Measurements from ENCODE around the gene ASB16.

ASB16 gene

GRCh38 chr17:44209786-44210341 is 39.4 kb downstream of the ASB16 start:
- DNase-seq (ENCODE audit: low spot score), result no peak

DNA sequence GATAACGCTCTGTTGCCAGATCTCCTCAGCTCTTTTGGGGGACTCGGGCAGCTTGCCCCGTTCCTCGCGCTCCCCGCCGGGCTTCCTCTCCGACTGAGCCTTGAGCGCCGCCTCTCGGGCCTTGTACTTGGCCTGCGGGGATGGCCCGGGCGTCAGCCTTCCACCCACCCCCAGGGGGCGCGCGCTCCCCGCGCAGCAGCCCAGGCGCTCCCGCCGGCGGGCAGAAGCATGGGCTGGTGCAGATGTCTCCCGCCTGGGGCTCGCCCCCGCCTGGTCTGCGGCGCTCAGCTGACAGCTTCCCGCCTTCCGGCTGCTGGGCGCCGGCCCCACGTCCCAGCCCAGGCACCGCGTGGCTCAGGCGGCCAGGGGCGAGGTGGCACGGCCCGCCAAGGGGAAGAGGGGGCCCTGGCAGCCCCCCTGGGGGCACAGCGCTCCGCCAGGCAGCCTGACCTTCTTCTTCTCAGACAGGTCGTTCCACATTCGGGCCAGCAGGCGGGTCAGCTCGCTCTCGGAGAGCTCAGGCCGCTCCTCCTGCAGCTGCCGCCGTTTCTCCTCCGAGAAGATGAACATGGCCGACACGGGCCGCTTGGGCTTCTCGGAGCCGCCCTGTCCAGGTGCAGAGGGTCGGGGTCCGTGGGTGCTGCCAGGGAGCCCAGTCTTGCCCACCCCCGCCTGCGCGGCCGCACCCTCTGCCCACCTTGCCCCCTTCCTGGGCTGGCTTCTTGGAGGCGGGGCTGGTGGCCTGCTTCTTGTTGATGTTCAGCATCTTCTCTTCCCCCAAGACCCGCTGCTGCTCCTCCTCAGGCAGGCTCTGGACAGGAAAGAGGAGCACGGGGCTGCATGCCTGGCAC is 40.1 kb downstream of the ASB16 start:
- DNase-seq (ENCODE audit: low spot score), result peak; percentile 92

DNA sequence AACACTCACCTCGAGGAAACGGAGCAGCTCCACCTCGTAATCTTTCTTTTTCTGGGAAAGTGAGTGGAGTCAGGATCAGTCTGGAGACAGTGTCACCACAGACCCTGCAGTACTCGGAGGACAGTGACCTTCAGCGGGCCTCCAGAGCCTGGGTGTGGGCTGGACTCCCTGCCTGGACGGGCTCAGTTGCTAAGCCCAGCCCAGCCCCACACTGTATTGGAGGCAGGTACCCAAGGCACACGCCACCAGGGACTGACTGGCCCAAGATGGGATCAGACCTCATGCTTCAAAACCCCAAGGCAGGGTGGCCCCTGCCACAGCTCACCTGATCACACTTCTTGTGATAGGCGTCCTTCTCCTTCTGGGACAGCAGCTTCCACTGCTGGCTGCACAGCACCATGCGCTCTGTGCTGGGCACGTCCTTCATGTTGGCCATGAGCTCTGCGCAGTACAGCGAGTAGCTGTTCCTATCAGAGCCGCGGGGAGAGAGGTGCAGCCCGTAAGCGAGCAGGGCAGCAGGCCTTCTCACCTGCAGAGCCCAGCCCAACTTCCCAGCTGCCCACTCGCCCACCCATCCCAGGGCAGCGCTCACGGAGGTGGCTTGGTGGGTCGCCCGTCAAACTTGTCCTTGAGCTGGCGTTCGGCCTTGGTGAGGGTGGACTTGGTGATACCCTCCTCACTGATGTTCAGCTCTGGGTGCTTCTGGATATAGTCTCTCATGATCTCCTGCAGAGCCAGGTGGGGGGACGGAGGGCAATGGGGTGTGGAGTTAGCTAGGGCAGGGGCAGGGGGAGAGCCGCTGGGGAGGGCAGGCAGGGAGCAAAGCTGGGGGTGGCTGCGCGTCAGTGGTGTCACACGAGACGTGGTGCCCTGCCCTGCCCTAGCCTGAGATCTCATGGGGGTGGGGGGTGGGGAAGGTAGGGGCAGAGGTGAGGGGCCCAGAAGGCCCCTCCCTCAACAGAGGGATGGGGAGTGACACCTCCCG is 41.1 kb downstream of the ASB16 start:
- no peak for DNase-seq (ENCODE audit: low spot score)

DNA sequence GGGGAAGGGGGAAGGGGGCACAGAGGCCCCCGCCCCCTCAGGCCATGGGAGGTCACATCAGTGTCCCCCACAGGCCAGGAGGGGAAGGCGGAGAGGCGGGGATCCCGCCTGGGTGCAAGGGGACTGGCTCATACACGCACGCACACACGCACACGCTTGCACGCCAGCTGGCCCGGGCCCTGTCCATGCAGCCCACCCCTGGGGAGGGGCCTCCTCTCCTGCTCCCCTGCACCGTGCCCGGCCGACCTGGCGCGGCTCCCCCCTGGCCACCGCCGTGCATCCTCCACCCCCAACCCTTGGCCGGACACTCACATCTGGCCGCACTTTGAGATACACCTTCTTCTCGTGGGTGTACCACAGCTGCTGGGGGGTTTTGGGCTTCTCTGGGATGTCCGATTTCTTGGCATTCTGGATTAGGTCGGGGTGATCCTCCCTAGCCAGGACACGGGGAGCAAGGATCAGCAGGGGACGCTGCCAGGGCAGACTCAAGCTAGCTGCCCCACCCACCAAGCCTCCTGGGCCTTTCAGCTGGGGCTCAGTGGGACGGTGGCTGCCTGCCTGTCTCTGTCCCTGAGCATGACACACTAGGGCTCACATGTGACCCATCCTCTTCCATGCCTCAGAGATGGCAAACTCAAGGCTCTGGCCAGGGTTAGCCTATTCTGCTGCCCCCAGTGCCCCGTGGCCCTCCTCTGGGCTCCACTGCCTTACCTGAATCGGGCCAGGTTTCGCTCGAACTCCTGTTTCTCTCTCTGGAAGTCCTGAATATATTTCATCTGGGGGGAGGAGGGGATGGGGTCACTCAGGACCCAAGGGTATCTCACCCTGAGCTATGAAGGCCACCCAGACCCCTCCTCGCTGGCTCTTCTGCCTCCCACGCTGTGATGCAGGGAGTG is 42.3 kb downstream of the ASB16 start:
- no peak for DNase-seq (ENCODE audit: low spot score)

GRCh38 chr17:44213403-44214229 is 43.1 kb downstream of the ASB16 start:
- DNase-seq (ENCODE audit: low spot score), result no peak

GRCh38 chr17:44214230-44214494 is 43.7 kb downstream of the ASB16 start:
- no peak for DNase-seq (ENCODE audit: low spot score)

- no peak for DNase-seq (ENCODE audit: low spot score)
Measured at GRCh38 chr17:44214896-44215295, 44.4 kb downstream of the ASB16 start.

DNA sequence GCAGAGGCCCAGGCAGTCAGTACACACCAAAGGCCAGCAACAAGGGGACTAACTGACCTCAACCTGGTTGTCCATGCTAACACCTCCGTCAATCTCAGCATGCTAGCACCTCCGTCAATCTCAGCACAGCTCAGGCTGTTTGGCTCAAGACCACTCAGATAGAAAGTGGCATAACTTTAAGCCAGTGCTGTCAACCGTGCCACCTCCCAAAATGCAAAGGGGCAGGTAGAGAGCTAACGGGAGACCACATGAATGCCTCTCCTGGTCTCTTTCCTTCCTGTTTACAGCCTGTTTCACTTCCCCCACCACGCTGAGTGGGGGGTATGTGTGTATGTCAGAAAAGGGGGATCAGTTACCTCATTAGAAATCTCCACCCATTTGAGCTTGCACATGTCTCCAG is 45.7 kb downstream of the ASB16 start:
- no peak for DNase-seq (ENCODE audit: low spot score)

DNA sequence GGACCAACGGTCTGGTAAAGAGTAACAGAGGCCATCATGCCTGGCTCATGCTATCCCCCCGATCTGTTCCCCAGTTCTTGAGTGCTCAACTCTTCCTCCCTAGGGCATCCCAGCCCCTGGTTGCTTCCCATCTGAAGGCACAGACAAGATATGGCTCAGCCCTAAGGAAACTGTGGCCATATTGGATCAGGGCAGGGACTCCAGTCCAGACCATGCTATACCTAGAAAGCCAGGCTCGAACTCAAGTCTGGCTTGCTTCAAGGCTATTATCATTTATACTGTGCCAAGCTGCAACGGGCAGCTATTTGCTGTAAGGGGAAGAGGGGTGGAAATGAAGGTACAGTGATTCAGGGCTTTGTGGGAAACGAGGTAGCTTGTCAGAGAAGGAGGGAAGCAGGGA is 46.2 kb downstream of the ASB16 start:
- DNase-seq (ENCODE audit: low spot score), result no peak

DNA sequence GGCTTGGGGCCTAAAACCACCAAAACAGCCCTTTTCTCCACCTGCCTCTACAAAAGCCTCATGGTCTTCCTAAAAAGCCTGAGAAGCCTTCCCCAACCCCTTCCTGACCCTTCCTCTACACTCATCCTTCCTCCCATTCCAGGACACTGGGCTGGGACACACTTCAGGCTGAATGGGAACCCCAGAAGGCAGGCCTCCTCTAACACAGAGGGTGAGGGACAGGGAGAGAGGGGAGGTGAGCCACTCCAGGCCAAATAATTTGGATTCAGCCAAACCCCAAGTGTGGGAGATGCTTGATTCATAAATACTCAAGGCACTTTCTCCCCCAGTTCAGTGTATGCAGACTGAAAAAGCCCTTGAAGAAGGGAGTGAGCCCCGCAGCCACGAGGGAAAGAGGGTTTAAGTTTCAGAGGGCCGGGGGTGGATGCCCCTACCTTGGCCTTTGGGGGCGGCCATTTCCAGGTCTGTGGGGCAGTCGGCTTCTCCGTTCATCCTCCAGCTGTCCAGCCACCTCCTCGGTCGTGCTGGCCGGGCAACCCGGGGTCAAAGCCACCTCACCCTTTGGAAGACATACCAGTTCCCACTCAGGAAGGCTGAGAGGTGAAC is 47.3 kb downstream of the ASB16 start:
- no peak for DNase-seq (ENCODE audit: low spot score)

DNA sequence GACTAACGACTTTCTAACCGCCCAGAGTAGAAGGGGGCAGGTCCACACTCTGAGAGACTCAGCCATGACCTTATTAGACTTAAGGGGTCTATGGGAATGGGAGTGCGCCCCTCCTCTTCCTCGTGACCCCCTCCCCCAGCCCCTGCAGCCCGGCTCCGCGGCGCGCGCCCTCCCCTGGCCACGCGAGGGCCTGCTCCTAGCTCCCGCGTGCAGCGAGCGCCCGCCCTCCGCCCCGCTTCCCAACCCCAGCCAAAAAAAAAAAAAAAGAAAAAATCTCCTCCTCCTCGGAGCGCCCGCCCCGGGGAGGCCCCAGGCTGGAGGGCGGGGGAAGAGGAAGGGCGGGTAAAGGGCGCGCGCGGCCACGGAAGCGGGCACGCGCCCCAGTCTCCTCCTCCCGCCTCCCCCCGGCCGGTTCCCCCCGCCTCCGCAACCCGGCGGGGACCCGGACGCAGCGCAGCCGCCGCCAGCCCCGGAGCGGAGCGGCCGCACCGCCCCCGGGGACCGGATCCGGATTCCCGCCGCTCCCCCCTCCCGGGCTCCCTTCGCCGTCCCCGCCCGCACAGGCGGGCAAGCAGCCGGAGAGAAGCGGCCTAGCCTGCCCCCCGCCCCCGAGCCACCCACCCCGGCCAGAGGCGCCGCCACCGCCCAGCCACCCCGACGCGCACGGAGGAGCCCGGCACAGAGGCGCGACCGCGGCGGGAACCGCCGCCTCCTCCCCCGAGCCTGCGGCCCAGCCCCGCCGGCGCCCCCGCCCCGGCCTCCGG is 48.0 kb downstream of the ASB16 start:
- peak; percentile 93 for DNase-seq (ENCODE audit: low spot score)

GRCh38 chr17:44219108-44219615 is 48.7 kb downstream of the ASB16 start:
- DNase-seq (ENCODE audit: low spot score), result peak; percentile 81

GRCh38 chr17:44219616-44220212 is 49.2 kb downstream of the ASB16 start, which contains the start of gene UBTF:
TSS of gene UBTF (minus strand) at chr17:44219675. CDS start at chr17:44218229, 1,446 bp downstream.
- peak; percentile 75 for DNase-seq (ENCODE audit: low spot score)

DNA sequence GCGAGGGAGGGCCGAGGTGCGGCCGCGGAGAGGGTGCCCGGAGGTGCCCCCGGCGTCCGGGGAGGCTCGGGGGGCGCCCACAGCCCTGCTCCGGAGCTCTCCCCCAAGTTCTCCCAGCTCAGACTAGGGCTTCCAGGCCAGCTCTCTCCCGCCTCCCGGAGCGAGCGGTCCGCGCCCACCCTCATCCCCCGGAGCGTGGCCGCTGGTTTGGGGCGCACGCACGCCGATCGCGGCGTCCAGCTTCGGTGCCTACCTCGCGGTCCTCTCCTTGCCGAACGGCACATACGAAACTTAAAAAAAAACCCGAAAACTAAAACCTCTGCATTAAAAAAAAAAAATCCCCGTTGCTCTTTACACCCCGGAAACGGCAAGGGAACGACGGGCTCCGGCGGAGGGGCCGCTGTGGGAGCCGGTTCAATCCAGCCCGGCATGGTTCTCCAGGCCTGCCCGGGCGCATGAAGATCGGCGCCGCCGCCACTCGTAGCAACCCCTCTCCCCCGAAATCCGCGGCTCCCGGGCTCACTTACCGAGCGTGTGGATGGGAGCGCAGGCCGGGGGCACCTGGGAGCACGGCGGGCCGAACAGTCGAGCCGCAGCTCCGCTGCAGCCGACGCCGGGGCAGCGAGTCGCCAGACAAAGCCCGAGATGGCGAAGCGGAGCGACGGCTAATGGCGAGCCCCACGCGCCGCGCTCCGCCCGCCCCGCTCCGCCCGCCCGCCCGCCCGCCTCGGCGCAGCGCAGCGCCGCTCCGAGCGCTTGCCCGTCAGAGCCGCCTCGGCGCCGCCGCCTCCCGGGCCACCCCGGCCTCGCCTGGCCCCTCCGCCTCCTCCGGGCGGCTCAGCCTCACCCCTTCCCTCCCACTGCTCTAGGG is 49.9 kb downstream of the ASB16 start:
- DNase-seq (ENCODE audit: low spot score), result peak; percentile 65

DNA sequence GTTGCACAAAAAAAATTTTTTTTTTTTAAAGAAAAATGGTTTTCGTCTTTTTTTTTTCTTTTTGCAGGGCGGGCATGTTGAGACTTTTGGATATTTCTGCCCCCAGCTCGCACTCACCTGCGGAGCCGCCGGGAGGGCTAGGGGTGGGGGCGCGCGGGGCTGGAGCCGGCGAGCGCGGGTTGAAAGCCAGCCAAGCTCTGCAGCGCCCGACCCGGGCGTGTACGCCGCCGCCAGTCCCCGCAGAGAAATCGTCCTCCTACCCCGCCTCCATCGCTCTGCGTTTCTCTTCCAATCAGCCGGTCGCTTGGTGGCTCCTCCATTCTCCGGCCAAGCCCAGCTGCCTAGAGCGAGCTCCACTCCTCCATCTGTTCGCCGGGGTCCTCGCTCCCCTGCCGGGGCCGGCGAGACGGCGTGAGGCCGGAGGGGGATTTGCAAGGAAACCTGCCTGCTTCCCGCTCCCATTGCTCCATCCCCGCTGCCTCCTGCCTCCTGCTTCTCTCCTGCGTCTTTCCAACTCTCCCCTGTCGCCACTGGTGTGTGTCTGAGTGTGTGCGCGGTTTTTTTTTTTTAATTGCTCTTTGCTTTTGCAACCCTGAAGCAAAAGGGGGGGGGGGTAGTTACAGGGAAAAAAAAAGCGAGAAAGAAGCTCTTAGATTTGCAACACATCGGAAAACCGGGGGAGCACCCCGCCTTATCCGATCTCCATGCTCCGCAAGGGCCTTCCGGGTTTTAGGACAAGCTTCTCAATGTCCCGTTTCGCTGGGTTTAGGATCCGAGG is 50.8 kb downstream of the ASB16 start:
- DNase-seq (ENCODE audit: low spot score), result peak; percentile 82

- peak; percentile 75 for DNase-seq (ENCODE audit: low spot score)
Measured at GRCh38 chr17:44221862-44222111, 51.3 kb downstream of the ASB16 start.

DNA sequence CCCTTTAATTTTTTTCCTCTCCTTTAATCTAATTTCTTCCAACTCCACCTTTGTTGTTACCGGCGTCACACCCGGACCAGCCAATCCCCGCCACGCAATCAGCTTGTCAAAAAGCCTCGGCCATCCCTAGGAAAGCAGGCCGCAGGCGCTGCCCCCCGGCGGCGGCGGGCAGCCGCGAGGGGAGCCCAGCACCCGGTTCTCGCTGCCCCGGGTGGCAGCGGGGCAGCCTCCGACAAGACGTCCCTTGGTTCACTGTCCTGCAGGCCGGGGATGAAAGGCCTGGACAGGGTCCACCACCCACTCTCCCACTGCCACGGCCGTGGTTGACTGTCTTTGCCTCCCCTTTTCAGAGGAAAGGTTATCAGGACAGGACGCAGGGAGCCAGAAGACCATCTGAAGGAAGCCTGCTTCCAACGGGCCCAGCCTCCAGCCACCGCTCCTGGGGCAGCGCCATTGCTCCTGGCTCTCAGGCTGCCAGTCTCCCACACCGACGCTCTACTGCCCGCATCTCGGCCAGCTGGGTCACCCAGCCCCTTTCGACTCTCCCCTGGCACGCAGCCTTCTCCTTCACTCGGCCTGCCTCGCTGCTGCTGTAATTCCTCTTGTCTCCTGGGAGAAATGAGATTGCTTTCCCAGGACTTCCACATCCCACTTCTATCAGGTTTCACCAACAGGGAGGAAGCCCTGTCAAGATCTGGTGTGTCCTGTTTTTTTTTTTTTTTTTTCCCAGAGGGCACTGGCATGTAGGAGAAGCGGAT is 51.8 kb downstream of the ASB16 start:
- DNase-seq (ENCODE audit: low spot score), result peak; percentile 91

Data from hematopoietic multipotent progenitor cell treated with erythropoietin and hydrocortisone succinate and interleukin-3 and kit ligand, for 17 days (in vitro differentiated cells).